ENCODE results near the gene COX5A.
"Not testable (repeated sequence)": the region's sequence is repeated elsewhere in the genome, so short reads cannot be mapped to it uniquely, and the experiment has no call there.

The COX5A gene

DNA sequence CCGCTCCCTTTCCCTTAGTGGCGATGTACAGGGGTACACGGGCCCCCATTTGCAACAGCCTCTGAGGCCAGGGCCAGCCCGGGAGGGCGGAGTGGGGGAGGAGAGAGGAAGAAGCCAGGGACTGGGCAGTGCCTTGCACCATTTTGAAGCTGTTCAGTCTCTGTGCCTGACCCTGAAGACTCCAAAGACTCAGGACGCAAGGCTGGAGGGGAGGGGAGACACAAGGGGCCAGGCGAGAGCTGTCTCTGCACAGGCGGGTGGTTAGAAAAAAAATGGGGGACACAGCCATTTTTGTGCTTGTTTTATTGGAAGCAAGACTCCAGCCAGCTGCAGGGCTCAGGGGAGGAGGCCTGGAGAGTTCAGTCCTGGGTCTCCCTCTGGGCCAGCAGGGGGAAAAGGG, 17.1 kb upstream of the COX5A start:
- DNase-seq: no peak

DNA sequence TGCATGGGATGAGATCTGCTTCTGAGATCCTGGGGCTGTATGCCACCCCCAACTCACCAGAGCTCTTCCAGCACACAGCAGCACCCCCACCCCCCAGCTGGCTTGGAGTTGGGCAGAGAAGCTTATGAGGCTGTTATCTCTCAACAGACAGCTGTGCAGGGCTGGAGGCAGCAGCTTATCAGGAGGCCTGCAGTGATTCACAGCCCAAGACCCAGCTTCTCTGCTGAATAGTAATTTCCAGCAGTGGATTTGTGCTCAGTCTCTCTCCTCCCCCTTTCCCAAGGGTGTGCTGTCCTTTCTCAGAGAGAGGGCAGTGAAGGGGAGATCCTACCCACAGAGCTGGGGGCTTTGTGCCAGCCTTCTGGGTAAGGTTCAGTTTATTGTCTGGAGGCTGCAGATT, 16.6 kb upstream of the COX5A start:
- no peak for DNase-seq

DNA sequence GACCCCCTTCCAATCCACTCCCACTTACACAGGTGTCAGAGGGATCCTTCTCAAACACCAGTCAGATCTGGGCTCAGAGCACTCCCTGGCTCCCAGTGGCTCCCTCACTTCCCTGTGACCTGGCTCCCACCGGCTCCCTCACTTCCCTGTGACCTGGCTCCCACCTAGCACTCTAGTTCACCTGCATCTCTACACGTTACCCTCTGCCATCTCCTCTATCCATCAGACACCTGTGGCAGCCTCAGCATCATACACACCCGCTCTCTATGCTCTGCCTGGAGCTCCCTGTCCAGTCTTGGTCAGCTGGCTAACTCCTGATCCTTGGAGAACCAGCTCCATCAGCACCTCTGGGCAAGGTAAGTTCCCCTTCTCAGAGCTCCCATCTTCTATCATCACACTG, 13.1 kb upstream of the COX5A start:
- DNase-seq: no peak

DNA sequence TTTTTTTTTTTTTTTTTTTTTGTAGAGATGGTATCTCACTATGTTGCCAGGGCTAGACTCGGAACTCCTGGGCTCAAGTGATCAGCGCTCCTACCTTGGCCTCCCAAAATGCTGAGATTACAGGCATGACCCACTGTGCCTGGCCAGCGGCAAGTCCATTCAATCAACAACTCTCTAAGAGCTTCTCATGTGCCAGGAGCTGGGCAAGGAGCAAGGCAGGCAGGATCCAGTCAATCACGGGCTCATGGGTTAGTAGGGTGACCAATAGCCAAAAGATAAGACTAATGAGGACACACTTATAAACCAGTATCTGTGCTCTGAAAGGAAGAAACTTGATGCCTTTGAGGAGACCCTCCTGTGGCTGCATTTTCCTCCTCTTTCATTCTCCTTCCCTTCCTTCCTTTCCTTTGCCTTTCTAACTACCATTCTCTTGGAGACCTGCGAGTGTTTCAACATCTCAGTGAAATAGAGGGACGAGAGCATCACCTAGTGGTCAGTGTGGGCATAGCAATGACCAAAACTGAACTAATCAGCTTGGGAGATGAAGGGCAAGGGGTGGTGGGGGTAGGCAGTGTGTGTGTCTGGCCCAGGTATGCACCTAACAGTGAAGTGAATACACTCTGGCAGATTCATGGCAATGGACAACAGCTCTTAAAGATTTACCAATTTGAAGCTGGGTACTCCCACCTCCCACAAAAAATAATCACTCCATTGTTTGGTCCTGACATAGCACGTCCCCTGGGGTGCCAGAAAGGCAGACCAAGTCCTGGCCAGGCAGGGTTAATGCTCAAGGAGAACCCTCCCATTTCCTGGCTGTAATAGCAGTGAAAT, 12.4 kb upstream of the COX5A start:
- DNase-seq: peak; percentile 81 to 85

DNA sequence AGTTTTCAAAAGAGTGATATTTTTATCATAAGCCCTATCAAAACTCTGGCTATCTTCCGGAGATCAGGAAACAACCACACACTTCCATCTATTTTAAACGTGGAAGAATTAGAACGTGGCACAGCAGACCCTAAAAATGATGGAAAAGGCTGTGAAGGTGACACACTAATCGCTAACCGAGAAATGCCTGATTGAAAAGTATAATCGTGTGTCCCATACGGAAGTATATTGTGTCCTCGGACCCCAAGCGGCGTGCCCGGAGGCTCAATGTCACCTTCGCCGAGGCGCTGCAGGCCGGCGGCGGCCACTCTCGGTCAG, 642 bp downstream of the COX5A start:
- DNase-seq: no peak

DNA sequence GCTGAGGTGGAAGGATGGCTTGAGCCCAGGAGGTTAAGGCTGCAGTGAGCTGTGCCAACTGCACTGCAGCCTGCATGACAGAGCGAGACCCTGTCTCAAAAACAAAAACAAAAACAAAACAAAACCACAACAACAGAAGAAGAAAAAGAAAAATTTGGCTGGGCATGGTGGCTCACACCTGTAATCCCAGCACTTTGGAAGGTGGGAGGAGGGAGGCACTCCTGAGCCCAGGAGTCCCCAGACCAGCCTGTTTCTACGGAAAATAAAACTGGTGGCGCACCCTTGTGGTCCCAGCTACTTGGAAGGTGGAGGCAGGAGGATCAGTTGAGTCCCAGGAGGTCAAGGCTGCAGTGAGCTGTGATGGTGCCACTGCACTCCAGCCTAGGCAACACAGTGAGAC, 2.7 kb downstream of the COX5A start:
- not testable (repeated sequence) for DNase-seq

DNA sequence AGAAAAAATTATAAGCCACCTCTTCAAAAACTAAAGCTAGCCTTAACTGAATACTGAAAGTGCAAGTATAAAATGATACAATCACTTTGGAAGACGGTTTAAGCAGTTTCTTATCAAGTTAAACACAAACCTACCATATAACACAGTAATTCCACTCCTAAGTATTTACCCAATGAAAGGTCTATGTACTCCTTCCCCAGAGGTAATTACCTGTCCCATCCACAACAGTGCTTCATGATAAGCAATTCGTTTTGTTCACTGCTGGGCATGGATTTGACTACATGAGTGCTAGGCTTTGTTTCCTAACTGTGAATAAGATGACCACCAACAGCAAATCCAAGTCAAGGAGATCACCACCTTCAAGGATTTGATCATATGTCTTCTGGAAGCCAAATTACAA, 4.3 kb downstream of the COX5A start:
- DNase-seq: no peak

DNA sequence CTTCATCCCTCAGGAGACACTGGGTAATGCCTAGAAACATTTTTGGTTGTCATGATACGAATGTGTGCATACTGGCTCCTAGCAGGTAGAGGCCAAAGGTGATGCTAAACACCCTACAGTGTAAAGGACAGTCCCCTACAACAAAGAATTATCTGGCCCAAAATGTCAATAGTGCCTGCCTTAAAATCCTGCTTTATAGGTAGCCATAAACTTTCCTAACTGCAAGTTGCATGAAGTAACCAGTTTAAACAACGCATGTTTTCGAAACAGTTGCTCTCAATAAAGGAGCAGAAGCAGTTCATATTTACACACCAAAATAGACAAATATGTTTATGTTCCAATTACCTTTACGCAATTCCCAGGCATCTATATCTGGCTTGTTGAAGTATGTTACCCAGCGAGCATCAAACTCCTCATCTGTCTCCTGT, 9.1 kb downstream of the COX5A start:
- no peak for DNase-seq

DNA sequence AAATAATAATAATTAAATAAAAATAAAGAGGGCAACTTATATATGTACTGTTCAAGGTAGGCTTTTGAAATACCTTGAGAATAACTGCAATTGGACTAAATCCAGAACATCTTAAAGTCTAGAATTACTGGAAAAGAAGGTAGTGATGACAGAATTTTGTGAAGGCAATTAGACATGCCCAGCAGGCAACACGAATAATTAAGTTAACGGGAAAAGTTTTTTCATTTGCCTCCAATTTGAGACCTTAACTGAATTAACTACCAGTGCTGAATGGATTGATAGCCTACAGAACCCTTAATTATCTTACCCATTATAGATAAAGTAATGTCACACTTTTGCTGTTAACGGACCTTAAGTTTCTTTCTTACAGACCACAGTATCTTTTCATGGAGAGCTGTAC, 13.3 kb downstream of the COX5A start:
- no peak for DNase-seq

DNA sequence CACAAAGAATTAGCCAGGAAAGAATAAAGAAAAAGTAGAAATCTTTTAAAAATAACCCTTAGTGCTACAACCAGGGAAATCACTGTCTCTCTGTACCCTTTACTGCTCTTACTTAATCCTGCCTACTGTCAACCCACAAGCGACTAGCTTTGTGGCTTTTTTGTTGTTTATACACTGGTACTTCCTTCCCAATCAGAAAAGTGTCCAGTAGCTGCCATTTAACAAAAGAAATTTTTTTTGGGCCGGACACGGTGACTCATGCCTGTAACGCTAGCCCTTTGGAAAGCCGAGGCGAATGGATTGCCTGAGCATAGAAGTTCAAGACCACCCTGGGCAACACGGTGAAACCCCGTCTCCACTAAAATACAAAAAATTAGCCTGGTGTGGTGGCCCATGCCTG, 17.4 kb downstream of the COX5A start:
- no peak for DNase-seq

DNA sequence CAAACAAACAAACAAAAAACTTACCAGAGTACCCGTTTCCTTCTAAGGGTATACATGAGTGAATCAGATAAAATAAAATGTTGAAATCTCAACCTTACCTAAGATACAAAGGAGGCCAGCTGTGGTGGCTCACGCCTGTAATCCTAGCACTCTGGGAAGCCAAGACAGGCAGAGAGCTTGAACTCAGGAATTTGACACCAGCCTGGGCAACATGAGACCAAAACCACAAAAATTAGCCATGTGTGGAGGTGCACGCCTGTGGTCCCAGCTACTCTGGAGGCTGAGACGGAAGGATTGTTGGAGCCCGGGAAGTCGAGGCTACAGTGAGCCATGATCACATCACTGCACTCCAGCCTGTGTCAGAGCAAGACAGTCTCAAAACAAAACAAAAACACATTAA, 20.2 kb downstream of the COX5A start:
- DNase-seq: no peak

DNA sequence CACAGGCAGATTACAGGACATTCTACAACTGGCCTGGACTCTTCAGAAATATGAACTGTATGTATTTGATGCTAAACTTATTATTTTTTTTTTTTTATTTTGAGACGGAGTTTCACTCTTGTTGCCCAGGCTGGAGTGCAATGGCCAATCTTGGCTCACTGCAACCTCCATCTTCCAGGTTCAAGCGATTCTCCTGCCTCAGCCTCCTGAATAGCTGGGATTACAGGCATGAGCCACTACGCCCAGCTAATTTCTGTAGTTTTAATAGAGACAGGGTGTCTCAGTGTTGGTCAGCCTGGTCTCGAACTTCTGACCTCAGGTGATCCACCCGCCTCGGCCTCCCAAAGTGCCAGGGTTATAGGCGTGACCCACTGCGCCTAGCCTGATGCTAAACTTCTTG, 24.1 kb downstream of the COX5A start:
- DNase-seq: not testable (repeated sequence)

DNA sequence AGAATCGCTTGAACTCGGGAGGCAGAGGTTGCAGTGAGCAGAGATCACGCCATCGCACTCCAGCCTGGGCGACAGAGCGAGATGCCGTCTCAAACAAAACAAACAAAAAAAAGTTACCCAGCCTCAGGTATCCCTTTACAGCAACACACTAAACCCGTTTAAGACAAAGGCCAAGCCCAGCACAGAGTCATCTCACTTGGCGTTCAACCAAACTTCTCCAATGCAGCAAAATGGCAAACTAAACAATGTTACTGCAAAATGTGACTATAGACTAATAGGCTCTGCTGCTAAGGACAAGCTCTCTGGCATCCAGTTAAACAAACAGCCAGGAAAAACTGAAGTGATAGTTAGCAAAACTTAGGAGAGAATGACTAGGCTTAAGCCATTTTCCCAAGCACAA, 24.8 kb downstream of the COX5A start:
- no peak for DNase-seq

DNA sequence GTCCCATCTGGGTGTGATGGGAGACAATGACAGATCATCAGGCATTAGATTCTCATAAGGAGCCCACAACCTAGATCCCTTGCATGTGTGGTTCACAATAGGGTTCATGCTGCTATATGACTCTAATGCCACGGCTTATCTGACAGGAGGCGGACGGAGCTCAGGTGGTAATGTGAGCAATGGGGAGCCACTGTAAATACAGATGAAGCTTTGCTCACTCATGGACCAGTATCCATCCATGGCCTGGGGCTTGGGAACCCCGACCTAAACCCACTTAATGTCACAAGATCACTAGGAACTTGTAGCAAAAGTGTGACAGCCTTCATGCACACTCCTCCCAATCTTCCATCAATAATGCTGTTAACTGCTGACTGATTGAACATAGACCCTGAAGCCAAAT, 29.2 kb downstream of the COX5A start:
- DNase-seq: no peak

DNA sequence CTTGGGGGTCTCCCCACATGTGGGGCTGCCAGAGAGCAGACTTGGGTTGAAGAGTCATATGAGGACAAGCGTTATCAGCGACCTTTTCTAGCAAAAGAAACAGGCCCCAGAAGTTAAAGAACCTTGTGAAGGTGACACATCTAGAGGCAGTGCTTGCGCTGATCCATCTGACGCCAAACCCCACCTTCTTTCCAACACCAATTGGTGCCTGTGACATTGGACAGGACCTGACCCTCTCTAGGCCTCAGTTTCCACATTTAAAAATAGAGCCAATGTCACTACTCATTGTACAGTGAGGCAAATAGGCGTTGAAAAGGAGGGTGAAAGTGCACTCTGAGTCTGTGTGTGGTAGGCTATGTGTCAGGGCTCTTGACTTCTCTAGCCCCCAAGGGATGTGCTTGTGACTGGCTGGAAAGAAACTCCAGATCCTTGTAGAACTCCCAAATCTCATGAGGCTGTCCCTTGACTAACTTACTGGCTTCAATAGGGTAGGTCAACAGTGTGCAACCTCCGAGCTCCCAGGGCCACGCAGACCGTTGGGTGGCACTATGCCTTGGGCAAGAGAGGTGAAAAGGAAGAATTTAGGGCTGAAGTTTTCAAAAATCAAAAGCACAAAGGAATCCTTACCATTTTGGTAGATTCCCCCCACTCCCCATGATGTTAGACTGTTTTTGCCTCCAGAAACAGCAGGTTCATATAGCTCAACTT, 30.6 kb downstream of the COX5A start:
- no peak for DNase-seq

DNA sequence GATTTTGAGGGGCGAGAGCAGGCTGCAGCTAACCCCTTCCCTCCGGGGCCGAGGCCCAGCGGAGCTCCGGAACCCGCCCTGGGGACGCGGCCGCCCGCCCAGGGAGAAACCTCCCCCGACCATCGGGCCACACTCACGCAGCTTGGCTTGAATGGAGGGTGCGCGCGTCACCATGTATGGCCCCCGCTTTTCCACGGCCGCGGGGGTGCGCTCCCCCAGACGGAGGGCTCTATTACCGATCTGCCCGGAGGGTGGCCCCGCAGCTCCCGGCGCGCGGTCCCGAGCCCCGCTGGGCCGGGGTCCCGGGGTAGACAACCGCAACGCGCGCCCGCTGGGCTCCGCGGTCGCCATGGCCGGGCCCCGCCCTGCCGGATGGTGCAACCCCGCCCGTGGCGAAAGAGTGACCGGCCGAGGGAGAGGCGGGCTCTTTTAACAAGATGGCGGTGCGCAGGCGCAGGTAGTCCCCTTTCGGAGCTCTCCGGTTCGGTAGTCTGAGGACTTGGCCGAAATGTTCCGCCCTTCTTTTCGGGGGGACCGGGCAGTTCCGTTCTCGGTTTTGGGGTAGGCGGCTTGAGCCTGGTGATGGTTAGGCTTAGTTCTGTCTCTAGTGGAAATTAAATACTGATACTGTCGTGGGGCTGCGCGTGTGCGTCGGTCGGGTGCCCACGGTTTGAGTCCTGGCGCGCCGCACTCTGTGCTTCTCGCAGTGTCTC, 31.3 kb downstream of the COX5A start, which contains the start of gene FAM219B:
TSS of gene FAM219B (minus strand) at position 402 of the 713 bp plus-strand sequence. CDS start at position 351, 51 bp downstream.
- peak; percentile 79 to 83 for DNase-seq

DNA sequence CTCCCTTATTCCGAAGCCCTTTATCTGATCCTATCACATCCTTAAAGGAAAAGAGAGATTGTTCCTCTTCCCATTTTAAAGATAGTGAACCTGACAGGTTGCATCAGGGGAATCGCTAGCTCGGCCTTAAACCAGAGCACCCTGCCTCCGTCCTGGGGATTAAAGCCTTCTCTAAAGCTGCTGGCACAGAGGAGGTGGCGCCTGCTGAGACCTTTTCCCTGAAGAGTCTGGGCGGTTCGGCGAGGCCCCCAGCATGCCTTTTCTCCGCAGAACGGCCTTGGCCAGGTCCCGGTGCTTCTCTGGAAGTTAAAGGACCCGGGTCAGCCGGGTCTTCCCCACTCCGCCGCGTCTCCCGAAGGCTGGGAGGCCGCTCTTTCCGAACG, 31.8 kb downstream of the COX5A start:
- DNase-seq: peak in 1 of 2 donors; percentile 34

DNA sequence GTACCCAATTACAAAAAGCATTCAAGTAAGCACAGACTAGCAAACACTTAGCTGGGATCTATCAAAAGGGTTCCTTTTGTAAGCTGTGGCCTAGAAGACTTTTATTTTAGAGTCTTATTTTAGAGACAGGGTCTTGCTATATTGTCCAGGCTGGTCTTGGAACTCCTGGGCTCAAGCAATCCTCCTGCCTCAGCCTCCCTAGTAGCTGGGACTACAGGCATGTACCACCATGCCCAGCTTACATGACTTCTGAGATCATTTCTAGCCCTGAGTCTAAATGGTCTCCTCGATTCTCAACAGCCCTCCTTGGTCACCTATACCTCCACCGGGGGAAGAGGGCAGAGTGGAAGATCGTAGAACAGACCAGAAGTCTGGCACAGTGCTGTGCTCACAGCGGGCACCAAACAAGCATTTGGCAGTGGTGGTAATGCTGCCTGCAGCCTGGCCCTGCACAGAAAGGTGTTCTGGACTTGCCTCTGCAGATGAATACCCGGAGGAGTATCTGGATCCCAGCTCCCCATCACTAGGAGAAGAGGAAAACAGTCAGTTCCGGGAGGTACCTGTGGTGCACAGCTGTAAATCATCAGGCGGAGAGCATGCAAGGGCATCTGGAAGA, 33.6 kb downstream of the COX5A start:
- no peak for DNase-seq

DNA sequence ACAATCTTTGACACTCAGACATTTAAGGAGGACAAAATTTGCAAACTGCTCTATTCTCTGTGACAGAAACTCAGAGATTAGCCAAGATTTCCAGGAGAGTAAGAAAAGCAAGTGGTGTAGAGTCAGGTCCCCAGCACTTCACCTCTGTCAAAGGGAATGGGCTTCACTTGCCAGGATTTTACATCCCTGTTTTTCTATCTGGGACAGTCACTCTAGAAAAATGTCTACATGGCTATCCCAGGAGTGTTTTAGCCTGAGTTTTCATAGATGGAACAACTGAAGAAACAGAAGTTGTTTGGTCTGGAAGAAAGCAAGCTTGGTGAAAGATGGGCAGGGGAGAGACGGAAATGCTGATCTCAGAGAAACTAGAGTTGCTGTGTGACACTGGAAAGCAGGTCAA, 34.2 kb downstream of the COX5A start:
- DNase-seq: no peak

DNA sequence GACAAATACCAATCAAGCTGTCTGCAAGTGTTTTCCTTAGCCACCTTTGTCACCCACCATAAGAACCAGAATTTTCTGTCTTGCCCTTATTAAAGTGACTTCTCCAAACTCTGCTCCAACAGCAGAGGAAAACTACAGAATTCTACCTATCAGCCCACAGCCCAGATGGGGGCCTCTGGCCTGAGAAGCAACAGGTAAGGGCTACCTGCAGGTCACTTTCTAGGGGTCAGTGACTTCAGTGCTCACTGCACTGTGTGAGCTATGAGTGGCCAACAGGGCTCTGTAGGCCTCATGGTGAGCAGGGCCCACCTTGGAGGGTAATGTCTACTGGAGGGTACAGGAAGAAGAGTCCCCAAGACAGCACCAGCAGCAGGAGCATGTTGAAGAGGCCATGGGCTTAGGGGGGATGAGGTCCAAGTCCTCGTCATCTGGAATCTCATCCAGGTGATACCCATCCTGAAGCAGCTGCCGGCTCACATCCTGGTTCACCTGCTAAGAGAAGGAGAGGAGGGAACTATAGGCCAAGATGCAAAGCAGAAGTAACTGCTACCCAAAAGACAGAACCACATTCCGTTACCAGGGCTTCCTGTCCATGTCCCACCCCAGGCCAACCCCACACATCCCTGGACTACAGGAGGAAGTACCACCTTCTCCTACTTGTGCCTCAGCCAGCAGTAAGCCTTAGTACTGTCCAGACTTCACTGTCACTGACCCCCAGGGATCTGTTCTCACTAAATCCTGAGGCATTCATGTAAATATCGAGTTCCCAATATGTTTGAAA, 35.4 kb downstream of the COX5A start:
- no peak for DNase-seq

DNA sequence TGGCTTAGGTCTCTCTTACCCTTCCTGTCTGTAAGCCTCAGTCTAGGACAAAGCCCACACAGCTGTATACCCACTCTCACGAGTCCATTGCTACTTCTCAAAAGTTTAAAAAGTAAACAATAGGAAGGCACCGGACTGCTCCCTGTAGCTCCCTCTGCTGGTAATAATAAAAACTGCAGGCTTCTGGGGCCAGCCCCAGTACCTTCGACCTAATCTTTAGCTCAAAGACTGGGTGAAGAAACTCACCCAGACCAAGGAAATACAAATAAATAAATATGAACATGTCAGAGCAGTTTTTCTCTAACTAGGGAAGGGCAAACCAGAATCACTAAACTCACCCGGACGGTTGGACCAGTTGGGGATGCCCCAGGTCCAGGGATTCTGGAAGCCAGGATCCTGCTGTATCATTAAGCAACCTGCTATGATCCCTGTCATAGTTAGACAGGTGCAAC, 36.2 kb downstream of the COX5A start:
- peak; percentile 75 to 83 for DNase-seq

DNA sequence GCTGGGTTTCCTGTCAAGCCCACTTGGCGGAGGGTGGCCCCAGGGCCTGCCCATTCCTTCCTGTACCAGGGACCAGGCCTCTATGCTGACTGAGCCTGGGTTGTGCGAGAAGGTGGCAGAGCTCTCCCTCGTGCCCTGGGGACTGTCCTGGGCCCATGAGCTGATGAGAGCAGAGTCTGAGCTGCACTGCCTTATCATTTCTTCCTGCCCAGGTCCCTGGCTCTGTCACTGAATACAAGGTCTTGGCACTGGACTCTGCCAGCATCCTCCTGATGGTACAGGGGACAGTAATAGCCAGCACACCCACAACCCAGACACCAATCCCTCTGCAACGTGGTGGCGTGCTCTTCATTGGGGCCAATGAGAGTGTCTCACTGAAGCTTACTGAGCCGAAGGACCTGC, 40.6 kb downstream of the COX5A start:
- no peak for DNase-seq

DNA sequence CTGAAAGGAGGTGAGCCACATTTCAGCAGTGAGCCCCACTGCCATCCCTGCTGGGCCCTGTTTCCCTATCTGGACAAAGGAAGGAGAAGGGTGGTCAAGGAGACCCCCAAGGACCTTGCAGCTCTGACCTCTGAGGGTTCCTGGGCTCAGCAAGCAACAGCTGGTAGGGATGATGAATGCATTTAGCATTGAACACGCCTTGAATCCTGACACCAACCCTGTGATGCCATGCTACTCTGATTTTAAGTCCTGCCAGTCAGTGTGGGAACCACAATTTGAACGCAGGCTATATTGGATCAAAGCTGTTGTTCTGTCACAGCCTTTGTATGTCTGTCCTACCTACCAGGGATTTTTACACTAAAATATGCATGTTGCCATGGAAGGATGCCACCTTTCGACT, 41.6 kb downstream of the COX5A start:
- DNase-seq: no peak
